Islet of Langerhans (tissue), 1 donor: ENCODE data around the gene ASB10.

Experiments
- FAIRE-seq: peaks from one replicate; lab custom pipeline; 2011; peaks lifted over from hg19 to GRCh38; lab: Jason Lieb, UNC

ASB10 gene, protein sequence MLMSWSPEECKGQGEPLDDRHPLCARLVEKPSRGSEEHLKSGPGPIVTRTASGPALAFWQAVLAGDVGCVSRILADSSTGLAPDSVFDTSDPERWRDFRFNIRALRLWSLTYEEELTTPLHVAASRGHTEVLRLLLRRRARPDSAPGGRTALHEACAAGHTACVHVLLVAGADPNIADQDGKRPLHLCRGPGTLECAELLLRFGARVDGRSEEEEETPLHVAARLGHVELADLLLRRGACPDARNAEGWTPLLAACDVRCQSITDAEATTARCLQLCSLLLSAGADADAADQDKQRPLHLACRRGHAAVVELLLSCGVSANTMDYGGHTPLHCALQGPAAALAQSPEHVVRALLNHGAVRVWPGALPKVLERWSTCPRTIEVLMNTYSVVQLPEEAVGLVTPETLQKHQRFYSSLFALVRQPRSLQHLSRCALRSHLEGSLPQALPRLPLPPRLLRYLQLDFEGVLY

DNA sequence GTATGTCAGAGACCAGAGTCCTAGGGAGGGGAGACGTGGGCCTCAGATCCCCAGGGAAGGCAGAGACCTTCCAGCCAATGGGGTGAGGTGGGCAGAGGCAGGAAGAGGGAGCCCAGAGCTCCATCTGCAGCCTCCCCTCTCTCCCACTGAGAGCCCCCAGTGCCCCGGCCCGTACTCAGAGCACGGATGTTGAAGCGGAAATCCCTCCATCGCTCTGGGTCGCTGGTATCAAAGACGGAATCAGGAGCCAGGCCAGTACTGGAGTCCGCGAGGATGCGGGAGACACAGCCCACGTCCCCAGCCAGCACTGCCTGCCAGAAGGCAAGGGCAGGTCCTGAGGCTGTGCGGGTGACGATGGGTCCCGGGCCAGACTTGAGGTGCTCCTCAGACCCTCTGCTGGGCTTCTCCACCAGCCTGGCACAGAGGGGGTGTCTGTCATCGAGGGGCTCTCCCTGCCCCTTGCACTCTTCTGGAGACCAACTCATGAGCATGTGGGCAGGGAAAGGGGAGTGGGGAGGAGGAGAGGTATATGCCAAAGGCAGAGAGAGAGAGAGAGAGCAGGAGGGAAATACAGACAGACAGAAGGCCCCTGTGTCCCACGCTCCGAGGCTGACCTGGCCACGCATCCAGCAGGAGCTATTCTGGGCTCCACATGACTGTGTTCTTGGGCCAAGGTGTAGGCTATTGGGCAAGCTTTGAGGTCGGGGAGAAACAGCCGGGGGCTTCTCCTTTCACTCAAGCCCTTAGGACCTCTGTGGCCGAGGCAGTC lies at the start of gene ASB10:
TSS of gene ASB10 (minus strand) at position 611 of the 769 bp plus-strand sequence. CDS start at position 491, 120 bp downstream.
- FAIRE-seq, result no peak

DNA sequence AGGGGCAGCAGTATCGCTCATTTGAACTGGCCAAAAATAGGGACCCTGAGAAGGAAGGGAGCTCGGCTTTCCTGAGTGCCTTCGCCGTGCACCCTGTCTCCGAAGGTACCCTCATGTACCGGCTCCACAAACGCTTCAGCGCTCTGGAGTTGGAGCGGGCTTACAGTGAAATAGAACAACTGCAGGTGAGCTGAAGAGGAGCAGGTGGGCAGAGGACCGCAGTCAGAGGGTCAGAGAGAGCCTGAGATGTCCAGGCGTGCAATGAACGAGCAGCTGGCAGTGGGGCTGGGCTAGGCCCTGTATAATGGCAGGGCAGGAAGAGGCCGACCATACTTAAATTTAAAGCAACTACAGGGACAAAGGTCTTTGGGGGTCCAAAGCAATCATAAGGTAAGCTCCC lies 49.4 kb upstream of the ASB10 start:
- no peak for FAIRE-seq

DNA sequence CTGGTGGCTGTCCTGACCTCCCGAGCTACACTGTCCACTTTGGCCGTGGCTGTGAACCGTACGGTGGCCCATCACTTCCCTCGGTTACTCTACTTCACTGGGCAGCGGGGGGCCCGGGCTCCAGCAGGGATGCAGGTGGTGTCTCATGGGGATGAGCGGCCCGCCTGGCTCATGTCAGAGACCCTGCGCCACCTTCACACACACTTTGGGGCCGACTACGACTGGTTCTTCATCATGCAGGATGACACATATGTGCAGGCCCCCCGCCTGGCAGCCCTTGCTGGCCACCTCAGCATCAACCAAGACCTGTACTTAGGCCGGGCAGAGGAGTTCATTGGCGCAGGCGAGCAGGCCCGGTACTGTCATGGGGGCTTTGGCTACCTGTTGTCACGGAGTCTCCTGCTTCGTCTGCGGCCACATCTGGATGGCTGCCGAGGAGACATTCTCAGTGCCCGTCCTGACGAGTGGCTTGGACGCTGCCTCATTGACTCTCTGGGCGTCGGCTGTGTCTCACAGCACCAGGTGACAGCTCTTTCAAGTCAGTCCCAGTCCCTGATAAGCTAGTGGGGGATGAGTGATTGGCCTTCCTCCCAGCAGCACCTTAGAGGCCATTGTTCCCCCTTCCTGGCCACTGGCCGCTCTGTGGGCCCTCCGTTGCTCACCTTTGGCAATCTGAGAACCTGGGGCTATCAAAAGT lies 48.2 kb upstream of the ASB10 start:
- no peak for FAIRE-seq

DNA sequence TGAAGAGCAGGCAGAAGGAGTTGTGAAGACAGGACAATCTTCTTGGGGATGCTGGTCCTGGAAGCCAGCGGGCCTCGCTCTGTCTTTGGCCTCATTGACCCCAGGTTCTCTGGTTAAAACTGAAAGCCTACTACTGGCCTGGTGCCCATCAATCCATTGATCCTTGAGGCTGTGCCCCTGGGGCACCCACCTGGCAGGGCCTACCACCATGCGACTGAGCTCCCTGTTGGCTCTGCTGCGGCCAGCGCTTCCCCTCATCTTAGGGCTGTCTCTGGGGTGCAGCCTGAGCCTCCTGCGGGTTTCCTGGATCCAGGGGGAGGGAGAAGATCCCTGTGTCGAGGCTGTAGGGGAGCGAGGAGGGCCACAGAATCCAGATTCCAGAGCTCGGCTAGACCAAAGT lies 46.8 kb upstream of the ASB10 start:
- FAIRE-seq, result no peak

DNA sequence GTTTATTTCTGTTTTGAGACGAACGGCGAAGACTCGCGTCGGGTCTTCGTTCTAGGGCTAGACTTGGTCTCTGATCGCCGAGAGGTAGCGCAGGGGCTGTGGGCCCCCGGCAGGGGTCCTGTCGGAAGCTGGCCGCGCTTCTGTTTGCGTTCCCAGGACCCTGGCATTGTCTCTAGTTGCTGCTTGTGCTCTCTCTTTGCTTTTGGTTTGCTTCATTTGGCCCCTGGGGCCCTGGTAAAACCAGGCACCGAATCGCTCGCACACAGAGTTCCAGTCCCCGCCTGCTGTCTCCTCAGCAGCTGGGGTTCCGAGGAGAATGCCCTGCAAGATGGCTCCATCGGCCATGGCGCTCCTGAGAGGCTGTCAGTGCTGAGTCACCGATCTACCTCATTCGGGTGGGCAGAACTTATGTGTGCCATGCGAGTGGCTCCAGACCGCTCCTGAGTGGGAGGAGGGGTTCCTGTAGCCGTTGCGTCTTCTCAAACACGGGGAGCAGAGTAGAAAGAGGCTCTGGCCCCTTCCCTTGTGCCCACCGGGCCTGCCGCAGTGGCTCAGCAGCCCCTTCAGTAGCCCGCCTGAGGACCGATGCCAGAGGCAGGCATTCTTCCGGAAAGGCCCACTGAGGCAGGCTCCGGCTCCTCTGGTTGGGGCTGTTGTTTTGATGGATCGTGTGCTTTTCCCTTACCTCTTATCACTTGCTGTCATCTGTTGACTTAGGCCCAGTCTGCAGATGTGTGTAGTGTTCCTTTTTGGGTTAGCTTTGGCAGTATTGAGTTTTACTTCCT lies 46.1 kb upstream of the ASB10 start:
- no peak for FAIRE-seq

DNA sequence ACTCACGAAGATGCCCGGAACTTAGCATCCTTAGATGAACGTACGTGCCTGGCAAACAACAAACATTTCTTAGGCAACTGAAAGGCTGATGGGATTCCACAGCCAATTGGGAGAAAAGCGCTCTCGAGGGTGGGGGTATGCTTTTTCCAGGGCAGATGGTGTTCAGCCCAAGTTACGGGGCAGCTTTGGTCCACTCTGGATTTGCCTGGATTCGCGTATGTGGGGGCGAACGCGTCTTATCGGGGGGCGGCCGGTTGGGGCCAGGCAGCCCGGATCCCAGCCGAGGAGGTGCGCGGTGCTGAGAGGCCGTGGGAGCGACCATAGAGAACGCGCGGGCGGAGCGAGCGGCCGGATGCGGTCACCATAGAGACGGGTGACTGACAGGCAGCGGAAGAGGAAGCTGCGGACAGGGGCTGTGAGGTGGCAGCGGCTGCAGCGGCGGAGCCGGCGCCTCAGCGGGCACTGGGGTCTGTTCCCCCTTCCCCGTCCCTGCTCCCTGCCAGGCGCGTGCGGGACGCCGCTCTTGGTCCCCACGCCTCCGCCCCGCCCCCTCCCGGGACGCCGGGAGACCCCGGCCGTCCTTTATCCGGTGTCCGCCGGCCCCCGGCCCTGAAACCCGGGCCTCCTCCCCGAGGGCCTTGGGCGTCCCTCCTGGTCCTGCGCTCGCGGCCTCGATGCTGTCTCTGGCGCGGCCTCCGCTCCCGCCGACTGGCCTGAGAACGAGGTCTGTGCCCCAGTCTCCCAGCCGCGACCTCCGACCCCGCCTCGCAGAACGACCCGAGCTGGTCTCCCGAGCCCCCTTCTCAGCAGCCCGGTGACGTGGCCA lies 45.3 kb upstream of the ASB10 start, which contains the start of gene CHPF2:
TSS of gene CHPF2 (plus strand) at position 393 of the 826 bp plus-strand sequence. CDS start 1,529 bp downstream, outside the sequence.
- FAIRE-seq, result no peak

DNA sequence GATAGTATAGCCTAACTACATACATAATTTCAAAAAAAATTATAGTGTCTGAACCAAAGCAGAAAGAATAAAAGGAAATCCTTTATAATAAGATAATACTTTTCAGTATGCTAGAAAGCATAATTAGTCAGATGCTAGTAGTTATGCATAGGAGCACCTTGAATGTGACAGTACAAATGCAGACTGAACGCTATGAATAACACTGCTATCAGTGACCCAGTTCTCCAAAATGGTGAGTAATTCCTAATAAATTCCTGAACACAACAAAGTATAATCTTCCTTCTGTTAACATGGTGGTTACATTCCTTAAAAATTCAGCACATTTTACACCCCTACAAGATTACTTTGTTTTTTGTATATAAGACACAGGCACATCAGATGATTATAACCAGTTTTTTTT lies 44.0 kb upstream of the ASB10 start:
- FAIRE-seq, result no peak

DNA sequence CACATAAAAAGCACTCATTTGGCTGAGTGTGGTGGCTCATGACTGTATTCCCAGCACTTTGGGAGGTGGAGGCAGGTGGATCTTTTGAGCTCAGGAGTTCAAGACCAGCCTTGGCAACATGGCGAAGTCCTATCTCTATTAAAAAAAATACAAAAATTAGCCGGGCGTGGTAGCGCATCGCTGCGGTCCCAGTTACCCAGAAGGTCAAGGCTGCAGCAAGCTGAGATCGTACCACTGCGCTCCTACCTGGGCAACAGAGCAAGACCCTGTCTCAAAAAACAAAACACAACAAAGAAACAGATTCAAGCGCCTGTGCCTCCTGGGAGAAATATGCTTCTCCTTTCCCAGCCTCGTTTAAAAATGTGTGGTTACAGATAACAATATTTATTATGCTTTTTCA lies 42.2 kb upstream of the ASB10 start:
- FAIRE-seq, result no peak

DNA sequence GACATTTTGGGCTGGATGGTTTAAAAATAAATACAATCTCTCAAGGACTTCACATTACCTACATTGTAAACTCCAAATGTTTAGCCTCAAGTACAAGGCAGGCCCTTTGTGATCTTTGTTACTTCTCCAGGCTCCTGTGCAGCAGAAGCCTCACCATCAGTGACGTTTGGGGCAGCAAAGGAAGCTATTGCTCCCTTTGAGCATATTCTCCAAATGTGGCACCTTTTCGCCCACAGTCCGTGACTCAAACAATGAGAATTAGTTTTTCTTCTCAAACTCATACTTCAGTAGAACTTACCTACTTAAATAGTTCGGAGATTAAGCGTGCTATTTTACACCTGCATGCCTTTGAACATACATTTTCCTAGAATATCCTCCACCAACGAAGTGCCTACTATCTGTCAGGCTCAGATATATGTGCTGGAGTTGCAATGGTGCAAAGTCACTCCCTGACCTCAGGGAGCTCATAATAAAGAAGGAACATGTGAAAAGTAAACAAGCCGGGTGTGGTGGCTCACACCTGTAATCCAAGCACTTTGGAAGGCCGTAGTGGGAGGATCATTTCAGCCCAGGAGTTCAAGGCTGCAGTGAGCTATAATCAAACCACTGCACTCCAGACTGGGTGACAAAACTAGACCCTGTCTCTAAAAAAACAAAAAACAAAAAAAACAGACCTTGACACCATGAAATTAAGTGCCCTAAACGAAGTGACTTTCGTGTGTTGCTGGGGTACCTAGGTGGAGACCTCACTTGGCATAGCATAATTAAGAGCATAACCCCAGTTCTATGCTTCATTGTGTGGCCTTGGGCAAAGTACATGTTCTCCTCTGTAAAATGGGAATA lies 41.2 kb upstream of the ASB10 start:
- FAIRE-seq, result no peak

DNA sequence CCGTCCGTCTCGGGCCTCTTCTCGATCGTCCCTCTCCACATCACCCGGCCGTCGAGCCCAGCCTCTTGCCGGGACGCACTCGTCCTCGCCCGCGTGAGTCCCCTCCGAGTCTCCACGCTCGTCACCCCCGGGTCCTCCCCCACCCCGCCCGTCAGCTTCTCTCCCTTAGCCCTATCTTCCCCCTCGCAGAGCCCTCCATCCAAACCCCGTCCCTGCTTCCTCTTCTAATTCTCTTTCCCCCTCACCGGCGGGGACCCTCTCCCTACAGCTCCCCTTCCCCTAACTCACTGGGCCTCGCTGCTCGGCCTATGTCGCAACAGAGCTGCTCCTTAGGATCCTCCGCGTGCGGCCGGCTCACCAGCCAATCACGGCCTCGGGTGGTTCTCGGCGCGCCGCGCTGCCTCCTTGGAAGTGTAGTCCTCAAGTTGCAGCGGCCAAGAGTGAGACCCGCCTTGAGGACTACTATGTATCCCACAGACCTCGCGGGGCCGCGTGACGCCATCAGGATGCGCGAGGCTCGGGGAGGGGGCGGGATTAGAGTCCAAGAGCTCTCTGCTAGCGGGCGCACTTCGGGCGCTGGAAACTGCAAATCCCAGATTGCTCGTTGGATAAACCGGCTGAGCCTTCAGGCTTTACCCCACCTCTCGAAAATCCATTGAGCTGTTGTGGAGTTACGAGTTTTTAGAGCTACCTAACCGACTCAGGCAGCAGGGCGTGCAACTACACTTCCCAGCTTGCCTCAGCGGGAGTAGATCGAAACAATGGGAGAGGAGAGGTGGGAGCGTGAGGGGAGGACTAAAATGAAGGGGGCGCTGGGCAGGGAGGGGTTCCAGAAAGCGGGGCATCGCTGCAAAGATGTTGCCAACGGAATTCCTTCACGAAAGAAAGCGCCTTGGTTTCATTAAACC lies 40.1 kb upstream of the ASB10 start, which contains the start of gene ABCF2:
TSS of gene ABCF2 (minus strand) at position 331 of the 908 bp plus-strand sequence. CDS start 747 bp downstream, outside the sequence.
- no peak for FAIRE-seq

DNA sequence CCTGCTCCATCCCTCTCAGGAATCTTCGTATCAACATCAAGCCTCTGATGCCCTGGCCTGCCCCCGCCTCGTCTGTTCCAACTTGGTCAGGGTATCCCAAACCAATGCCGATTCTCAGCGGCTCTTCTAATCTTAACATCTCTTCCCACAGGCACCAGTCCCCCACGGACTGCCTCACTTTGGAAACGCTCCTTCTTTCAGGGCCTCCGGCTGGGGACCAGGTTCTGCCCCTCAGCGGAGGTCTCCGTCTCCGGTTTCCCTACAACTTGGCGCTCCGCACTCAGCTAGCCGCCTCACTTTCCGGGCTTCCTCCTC lies 39.5 kb upstream of the ASB10 start:
- FAIRE-seq, result no peak

DNA sequence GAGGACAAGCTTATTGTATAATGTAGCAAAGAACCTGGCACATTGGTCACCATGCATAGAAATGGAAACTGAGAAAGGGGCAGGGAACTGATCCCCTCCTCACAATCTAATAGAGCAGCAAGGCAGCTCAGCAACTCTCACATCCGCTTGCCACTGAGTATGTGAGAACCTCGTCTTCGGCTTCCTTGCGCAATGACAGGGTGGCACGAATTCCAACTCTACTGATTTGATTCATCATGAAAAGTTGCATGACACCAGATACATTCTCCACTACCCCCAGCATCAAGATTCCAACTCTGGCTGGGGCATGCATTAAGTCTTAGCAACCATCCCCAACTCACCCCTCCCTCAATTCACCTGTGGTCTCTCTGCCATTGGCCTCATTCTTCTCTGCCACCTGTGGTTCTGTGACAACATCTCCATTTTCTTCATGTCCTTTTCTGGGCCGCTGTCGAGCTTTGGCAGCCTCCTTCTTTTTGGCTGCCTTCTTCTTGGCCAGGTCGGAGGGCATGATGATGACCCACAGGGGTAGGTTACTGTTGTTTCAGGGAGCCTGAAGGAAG lies 39.0 kb upstream of the ASB10 start:
- FAIRE-seq, result no peak

DNA sequence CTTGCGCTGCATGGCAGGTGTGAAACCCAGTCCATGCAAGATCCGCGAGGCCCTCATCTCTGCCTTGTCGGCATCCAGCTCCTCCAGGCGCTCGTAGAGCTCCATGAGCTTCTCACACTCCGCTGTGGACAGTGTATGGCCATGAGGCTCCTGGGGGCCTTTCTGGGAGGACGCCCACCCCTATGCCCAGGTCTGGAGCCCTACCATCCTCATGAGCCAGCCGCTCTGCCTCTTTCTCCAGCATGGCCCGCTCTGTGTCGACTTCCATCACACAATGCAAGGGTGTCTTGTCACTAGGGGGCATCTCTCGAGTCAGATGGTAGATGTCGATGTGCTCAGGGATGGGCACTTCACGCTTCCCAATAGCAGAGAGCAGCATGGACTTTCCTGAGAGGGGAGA lies 36.7 kb upstream of the ASB10 start:
- no peak for FAIRE-seq

DNA sequence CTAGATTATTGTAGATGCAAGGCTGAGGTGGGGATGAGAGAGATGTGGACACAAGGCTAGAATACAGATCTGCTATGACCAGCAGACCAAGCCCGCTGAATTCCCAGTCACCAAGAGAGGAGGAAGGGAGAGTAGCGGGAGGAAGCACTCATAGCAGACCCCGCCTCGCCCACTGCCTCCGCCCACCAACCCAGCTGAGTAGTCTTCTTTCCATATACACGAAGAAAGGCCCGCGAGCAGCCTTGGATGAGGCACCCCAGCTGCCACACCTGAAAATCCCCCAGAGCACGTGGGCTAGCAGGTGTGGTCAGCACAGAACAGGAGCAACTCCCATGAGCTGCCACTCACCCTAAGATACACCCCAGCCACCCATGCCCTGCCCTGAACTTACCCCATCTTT lies 31.1 kb upstream of the ASB10 start:
- FAIRE-seq, result no peak

DNA sequence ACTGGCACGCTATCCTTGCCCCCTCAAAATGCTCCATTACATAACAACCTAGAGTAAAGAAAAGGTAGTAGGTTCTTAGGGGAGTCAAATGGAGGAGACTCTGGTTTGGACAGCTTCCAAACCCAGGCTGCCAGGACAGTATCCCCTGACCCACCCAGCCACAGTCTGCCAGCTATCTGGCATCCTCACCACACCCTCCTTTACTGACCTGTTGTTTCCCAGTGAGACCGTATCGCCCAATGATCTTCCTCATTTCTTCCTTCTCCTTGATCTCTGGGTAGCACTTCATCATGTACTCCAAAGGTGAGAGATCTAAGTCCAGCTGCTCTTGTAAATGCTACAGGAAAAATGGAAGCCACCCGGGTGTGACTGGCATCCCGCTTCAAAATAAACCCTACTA lies 28.3 kb upstream of the ASB10 start:
- FAIRE-seq, result no peak

DNA sequence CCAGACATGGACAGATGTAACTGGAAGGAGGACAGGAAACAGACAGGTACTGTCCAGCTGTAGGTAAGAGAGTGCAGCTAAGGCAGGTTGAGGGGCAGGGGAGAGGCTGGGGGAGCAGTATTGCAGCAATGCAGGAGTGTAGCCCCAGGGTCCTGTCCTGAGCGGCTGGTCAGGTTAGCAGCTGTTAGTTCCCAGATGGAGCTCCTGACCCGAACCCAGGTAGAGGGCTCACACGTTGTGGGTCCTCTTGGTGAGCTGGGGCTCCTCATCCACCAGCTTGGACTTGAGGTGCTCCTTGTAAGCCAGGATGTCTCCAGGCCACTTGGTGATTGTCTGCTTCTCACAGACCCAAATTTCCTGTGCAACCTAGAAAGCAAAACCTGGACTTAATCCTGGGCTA lies 26.8 kb upstream of the ASB10 start:
- FAIRE-seq, result no peak

DNA sequence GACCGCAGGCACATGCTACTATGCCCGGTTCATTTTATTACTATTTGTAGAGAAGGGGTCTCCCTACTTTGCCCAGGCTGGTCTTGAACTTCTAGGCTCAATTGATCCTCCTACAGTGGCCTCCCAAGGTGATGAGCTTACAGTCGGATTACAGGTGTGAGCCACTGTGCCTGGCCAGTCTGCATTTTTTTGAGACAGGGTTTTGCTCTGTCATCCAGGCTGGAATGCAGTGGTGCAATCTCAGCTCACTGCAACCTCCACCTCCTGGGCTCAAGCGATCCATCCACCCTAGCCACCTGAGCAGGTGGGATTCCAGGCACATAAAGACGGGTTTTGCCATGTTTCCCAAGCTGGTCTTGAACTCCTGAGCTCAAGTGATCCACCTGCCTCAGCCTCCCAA lies 25.6 kb upstream of the ASB10 start:
- FAIRE-seq, result no peak

DNA sequence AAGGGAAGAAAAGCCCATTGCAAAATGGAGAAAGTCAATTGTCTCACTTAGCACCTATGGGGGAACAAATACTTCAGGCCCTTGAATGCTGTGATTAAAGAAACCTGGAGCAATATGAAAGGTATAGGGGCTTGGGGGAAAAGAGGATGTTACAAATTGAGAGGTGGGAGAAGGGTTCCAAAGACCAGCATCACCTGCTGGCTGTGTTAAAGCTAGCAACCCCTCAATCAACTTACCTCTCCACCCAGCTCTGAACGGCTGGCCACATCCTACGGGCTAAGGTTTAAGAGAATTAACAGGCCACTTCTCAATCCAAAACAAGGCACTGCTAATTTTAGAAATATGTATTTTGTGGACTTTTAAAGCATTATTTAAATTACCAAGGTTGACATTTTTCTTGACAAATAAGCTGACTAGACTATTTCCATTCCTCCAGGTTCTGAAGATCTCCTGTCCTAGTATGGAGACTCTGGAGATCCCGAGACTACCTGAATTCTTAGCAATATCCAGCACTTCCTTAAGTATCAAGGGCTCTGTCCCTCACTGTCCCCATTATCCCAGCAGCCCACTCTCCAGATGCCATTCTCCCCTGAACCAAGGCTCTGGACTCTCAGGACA lies 24.2 kb upstream of the ASB10 start:
- no peak for FAIRE-seq
